Neural progenitor cell (in vitro differentiated cells): ENCODE measurements around the gene PLA2G3.
A peak's percentile ranks its signal among the peaks of the same experiment; 100 is the strongest.

Experiments used
- EZH2 ChIP-seq: fragments of 200-600 bp; sonication (generic); IDR thresholded peaks from 2 replicates; pipeline ENCODE4 v1.6.1; 2017; ENCODE audit warnings: antibody characterized with exemption, mild to moderate bottlenecking, moderate library complexity
- TF ChIP-seq, protein P1 (sequence below): fragments of 200-600 bp; sonication (generic); IDR thresholded peaks from 2 replicates; pipeline ENCODE4 v1.5.1; 2017; ENCODE audit warnings: antibody characterized with exemption, mild to moderate bottlenecking

GRCh38 chr22:31148953-31149627 lies 8.8 kb upstream of the PLA2G3 start:
- TF ChIP-seq, protein P1, sequence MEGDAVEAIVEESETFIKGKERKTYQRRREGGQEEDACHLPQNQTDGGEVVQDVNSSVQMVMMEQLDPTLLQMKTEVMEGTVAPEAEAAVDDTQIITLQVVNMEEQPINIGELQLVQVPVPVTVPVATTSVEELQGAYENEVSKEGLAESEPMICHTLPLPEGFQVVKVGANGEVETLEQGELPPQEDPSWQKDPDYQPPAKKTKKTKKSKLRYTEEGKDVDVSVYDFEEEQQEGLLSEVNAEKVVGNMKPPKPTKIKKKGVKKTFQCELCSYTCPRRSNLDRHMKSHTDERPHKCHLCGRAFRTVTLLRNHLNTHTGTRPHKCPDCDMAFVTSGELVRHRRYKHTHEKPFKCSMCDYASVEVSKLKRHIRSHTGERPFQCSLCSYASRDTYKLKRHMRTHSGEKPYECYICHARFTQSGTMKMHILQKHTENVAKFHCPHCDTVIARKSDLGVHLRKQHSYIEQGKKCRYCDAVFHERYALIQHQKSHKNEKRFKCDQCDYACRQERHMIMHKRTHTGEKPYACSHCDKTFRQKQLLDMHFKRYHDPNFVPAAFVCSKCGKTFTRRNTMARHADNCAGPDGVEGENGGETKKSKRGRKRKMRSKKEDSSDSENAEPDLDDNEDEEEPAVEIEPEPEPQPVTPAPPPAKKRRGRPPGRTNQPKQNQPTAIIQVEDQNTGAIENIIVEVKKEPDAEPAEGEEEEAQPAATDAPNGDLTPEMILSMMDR: peak; percentile 79
- no peak for TF ChIP-seq EZH2
